Muscle layer of colon (tissue), 2 donors: ENCODE results near the gene APLF.

Experiments used
- H3K27ac ChIP-seq: one replicate; pipeline ENCODE4 v1.7.0; 2013; ENCODE audit warnings: low read depth, mild to moderate bottlenecking, low read length, moderate library complexity
- H3K27me3 ChIP-seq, 2 donors: one replicate each; pipeline ENCODE4 v1.7.0; 2013; ENCODE audit warnings: low read length in 2 of 2, mild to moderate bottlenecking in 2 of 2; ENCODE audit not compliant: insufficient read depth in 2 of 2, control insufficient read depth in 1 of 2
- H3K36me3 ChIP-seq: one replicate; pipeline ENCODE4 v1.7.0; 2013; ENCODE audit warnings: mild to moderate bottlenecking, low read length; ENCODE audit not compliant: insufficient read depth
- H3K4me1 ChIP-seq: one replicate; pipeline ENCODE4 v1.7.0; 2013; ENCODE audit warnings: mild to moderate bottlenecking, low read length; ENCODE audit not compliant: insufficient read depth
- H3K4me3 ChIP-seq, 2 donors: one replicate each; pipeline ENCODE4 v1.7.0; 2013; ENCODE audit warnings: low read length in 2 of 2, low read depth in 1 of 2, mild to moderate bottlenecking in 1 of 2, moderate library complexity in 1 of 2
- H3K9ac ChIP-seq: one replicate; pipeline ENCODE4 v1.7.0; 2013; ENCODE audit warnings: low read length
- H3K9me3 ChIP-seq: one replicate; pipeline ENCODE4 v1.7.0; 2013; ENCODE audit warnings: mild to moderate bottlenecking, low read length
- donor health status: abdominal sarcoma.
- donor health status: Adenocarcinoma of cecum.

Gene APLF

DNA sequence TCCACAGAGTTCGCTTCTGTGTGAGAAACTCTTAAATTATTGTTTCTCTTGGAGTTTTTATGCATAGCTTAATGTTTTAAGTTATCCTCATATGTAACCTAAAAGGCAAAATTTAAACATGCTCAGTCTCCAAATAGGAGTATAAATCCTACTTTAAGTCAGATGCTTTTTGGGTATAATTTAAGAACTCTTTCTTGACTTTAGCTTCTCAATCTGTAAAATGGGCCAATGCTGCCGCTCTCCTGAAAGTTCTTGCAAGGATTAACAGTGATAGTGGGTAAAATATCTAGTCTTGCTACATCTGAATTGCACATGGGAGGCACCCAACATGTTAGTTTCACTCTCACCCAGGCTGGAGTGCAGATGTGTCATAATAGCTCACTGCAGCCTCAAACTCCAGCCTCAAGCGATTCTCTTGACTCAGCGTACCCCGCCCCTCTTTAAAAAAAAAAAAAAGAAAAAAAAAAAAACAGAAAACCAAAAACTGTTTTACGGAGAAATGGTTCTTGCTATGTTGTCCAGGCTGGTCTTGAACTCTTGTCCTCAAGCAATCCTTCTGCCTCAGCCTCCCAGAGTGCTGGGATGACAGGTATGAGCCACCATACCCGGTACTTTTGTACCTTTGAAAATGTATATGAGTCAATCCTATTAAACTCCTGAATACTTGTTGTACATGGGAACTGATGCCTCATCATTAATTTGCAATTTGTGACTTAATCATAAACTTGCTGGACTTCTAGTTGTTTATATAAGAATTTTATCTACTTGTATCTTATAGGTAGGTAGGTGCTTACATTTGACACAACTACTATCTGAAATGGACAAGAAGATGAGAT lies 2.1 kb upstream of the APLF start:
- Histone ChIP-seq H3K9ac (no peak overlapping the region), H3K36me3 (no peaks in the 10 kb centered on the region), H3K27ac (no peak overlapping the region), H3K9me3 (no peaks in the 10 kb centered on the region), H3K4me3 (no peak overlapping the region), H3K4me1 (peaks cover 6% of the 10 kb centered on the region), H3K27me3 (no peaks in the 10 kb centered on the region)

GRCh38 chr2:68466361-68466777 lies 1.0 kb upstream of the APLF start:
- Histone ChIP-seq H3K27me3 (no peaks in the 10 kb centered on the region), H3K9me3 (no peaks in the 10 kb centered on the region), H3K36me3 (no peaks in the 10 kb centered on the region), H3K27ac (peak overlapping the region; percentile 67), H3K4me1 (peaks cover 6% of the 10 kb centered on the region), H3K4me3 (peak overlapping the region; percentile 84 to 95), H3K9ac (peak overlapping the region; percentile 94)

DNA sequence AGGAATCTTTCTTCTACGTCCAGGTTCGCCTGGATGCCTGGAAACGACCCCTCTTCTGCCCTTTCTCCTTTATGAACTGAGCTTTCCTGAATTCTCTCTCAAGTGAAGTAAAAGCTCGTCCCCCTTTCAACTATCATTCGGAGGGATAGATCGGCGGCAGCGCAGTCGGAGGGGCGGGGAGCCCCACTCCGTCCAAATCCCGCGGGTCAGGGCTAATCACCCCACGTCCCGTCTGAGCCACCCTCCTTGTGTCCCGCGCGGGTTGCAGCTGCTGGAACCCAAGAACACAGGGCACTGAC lies 658 bp upstream of the APLF start:
- H3K9ac ChIP-seq = peak overlapping the region; percentile 94
- H3K27me3 ChIP-seq = no peaks in the 10 kb centered on the region
- peak overlapping the region; percentile 67 for H3K27ac ChIP-seq
- peaks cover 6% of the 10 kb centered on the region for H3K4me1 ChIP-seq
- no peaks in the 10 kb centered on the region for H3K36me3 ChIP-seq
- H3K9me3 ChIP-seq = no peaks in the 10 kb centered on the region
- peak overlapping the region; percentile 84 to 95 for H3K4me3 ChIP-seq

DNA sequence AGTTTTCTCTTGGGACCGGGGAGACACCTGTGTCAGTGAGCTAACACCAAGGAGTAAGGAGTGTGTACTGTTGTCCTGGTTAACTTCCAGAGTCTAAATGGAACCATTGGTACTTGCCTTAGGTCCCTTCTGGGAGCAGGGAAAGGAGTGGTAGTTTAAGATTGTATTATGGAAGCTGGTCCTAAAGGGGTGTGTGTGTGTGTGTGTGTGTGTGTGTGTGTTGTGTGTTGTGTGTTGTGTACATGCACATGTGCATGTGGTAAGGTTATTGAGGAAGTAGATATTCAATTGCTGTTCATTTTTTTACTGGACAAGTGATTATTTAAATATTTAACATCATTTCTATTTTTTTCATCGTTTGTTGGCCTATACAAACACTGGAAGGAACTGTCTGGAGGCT lies 1.4 kb downstream of the APLF start:
- Histone ChIP-seq H3K9ac (no peak overlapping the region), H3K4me1 (peaks cover 6% of the 10 kb centered on the region), H3K4me3 (no peak overlapping the region), H3K27me3 (no peaks in the 10 kb centered on the region), H3K36me3 (no peaks in the 10 kb centered on the region), H3K27ac (no peak overlapping the region), H3K9me3 (no peaks in the 10 kb centered on the region)

DNA sequence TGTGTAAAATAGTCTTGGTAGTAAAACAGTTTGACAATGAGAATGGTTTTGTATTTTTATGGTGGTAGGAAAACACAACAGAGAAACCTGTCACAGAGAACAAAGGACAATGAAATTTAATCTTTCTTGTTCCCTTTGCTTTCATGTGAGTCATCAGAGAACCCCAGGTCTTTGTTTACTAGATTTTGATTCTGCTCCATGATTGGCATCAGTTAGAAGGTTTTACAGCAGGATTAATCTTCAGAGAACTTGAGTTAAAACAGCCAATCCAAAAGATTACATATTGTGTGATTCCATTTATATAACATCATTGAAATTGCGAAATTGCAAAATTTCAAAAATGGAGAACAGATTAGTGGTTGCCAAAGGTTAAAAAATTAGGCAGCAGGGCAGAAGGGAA lies 2.5 kb downstream of the APLF start:
- no peak overlapping the region for H3K4me3 ChIP-seq
- no peaks in the 10 kb centered on the region for H3K27me3 ChIP-seq
- H3K27ac ChIP-seq = no peak overlapping the region
- no peaks in the 10 kb centered on the region for H3K36me3 ChIP-seq
- peaks cover 6% of the 10 kb centered on the region for H3K4me1 ChIP-seq
- no peaks in the 10 kb centered on the region for H3K9me3 ChIP-seq
- no peak overlapping the region for H3K9ac ChIP-seq

DNA sequence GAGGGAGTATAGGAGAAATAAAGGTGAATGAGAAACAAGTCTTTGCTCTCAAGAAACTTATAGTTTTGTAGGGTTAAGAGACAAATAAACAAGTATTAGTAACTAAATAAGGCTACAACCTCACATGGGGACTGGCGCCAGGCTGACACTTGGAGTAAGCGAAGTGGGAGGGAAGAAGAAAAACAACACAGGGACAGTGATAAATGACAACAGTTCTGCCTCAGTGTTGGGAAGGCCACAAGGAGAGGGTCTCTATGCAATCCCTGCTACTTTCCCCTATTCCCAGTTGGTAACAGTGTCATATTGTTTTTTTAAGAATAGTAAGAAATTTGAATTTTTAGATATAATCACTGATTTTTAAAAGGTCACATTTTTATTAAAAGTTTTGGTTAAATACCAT lies 4.0 kb downstream of the APLF start:
- Histone ChIP-seq H3K27me3 (no peaks in the 10 kb centered on the region), H3K4me3 (no peak overlapping the region), H3K36me3 (no peaks in the 10 kb centered on the region), H3K9me3 (no peaks in the 10 kb centered on the region), H3K9ac (no peak overlapping the region), H3K27ac (no peak overlapping the region), H3K4me1 (peaks cover 2% of the 10 kb centered on the region)

- Histone ChIP-seq H3K4me3 (no peak overlapping the region), H3K27ac (no peak overlapping the region), H3K4me1 (no peaks in the 10 kb centered on the region), H3K9ac (no peak overlapping the region), H3K36me3 (no peaks in the 10 kb centered on the region), H3K27me3 (no peaks in the 10 kb centered on the region), H3K9me3 (no peaks in the 10 kb centered on the region)
These were observed 5.5 kb downstream of the APLF start for GRCh38 chr2:68472796-68473414.

- Histone ChIP-seq H3K4me3 (no peak overlapping the region), H3K36me3 (no peaks in the 10 kb centered on the region), H3K27me3 (no peaks in the 10 kb centered on the region), H3K27ac (no peak overlapping the region), H3K9ac (no peak overlapping the region), H3K9me3 (no peaks in the 10 kb centered on the region), H3K4me1 (no peaks in the 10 kb centered on the region)
These were observed 7.7 kb downstream of the APLF start for GRCh38 chr2:68475110-68475509.

GRCh38 chr2:68475576-68475975 lies 8.2 kb downstream of the APLF start:
- Histone ChIP-seq H3K27me3 (no peaks in the 10 kb centered on the region), H3K4me3 (no peak overlapping the region), H3K36me3 (no peaks in the 10 kb centered on the region), H3K27ac (no peak overlapping the region), H3K9me3 (no peaks in the 10 kb centered on the region), H3K4me1 (no peaks in the 10 kb centered on the region), H3K9ac (no peak overlapping the region)

DNA sequence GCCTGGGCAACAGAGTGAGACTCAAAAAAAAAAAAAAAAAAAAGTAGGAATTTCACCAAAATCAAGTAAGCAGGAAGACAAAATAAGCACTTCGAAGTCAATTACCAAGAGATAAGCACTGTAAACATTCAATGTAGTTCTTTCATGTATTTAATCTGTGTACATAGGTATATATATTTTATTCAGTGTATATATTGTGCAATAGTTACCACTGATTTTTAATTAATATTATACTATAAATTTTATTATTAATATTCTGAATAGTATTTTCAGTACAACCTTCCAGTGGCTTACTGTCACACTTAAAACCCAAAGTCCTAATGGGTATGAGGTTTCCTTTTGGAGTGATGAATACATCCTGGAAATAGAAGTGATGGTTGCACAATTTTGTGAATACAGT lies 9.1 kb downstream of the APLF start:
- Histone ChIP-seq H3K9me3 (no peaks in the 10 kb centered on the region), H3K27me3 (no peaks in the 10 kb centered on the region), H3K4me1 (no peaks in the 10 kb centered on the region), H3K27ac (no peak overlapping the region), H3K36me3 (no peaks in the 10 kb centered on the region), H3K9ac (no peak overlapping the region), H3K4me3 (no peak overlapping the region)

DNA sequence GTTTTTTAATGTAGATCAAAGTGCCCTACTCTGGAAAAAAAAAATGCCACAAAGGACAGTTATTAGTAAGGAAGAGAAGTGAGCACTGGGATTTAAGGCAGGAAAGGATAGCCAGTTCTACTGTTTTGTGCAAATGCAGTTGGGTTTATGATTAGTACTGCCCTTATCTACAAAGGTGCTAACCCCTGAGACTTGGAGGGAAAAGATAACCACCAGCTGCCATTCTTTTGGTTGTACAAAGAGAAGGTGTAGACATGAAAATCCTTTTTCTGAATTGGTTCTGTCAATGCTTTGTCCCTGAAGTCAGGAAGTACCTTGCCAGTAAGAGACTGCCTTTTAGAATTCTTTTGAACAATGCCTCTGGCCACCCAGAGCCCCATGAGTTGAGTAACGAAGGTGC lies 11.3 kb downstream of the APLF start:
- Histone ChIP-seq H3K9me3 (no peaks in the 10 kb centered on the region), H3K4me3 (no peak overlapping the region), H3K4me1 (no peaks in the 10 kb centered on the region), H3K27ac (no peak overlapping the region), H3K36me3 (no peaks in the 10 kb centered on the region), H3K27me3 (no peaks in the 10 kb centered on the region), H3K9ac (no peak overlapping the region)

GRCh38 chr2:68482296-68482820 lies 15.0 kb downstream of the APLF start:
- H3K27ac ChIP-seq = no peak overlapping the region
- H3K9me3 ChIP-seq = no peaks in the 10 kb centered on the region
- H3K36me3 ChIP-seq = no peaks in the 10 kb centered on the region
- no peak overlapping the region for H3K4me3 ChIP-seq
- no peaks in the 10 kb centered on the region for H3K4me1 ChIP-seq
- H3K9ac ChIP-seq = no peak overlapping the region
- H3K27me3 ChIP-seq = no peaks in the 10 kb centered on the region
